Thyroid gland (tissue), 4 donors: ENCODE measurements around the gene UST. TPM values are rescaled to one million over a fixed set of nuclear protein-coding genes. Genes with fewer than 3 reads are reported as not detected.
"Not testable (repeated sequence)": the region's sequence is repeated elsewhere in the genome, so short reads cannot be mapped to it uniquely, and the experiment has no call there.

Experiments
- DNase-seq, 2 donors: peaks; one replicate each; pipeline ENCODE4 v3.0.0-alpha.2; 2019
- H3K27ac ChIP-seq, 3 donors: fragments of 200-600 bp; sonication (generic); 1 replicate in 2 of 3; 2 replicates in 1 of 3; pipeline ENCODE4 v1.5.1; 2016 to 2019; ENCODE audit warnings: mild to moderate bottlenecking in 1 of 3, moderate library complexity in 1 of 3
- H3K27me3 ChIP-seq: fragments of 200-600 bp; sonication (generic); one replicate; pipeline ENCODE4 v1.5.1; 2019
- H3K36me3 ChIP-seq, 2 donors: fragments of 200-600 bp; sonication (generic); one replicate each; pipeline ENCODE4 v1.5.1; 2016 to 2019
- H3K4me1 ChIP-seq, 2 donors: fragments of 200-600 bp; sonication (generic); one replicate each; pipeline ENCODE4 v1.5.1; 2017 to 2019
- H3K4me3 ChIP-seq, 3 donors: fragments of 200-600 bp; sonication (generic); replicated peaks in 1 of 3; 1 replicate in 2 of 3; 2 replicates in 1 of 3; pipeline ENCODE4 v1.5.1; 2016; ENCODE audit warnings: mild to moderate bottlenecking in 1 of 3
- H3K9me3 ChIP-seq: fragments of 200-600 bp; sonication (generic); one replicate; pipeline ENCODE4 v1.5.1; 2017
- POLR2A ChIP-seq, 2 donors: fragments of 450-650 bp; IDR thresholded peaks; one replicate each; pipeline ENCODE4 v1.6.1; 2017; ENCODE audit warnings: antibody characterized with exemption in 2 of 2, mild to moderate bottlenecking in 2 of 2, moderate library complexity in 1 of 2
- WGBS, 2 donors: methylation state at CpG; one replicate each; pipeline ENCODE4 v1.1.5; 2017; 5-methylcytosine and 5-hydroxymethylcytosine counted together
- intact Hi-C: fragments of 100-400 bp; cut with DNase I; formaldehyde crosslinking; loops from one replicate; pipeline ENCODE4 v1.15.1; 2023
- total RNA-seq, 4 donors: library from RNA; depleted of rRNA; stranded (reverse); fragments of >200 nt; gene quantifications; one replicate each; pipeline ENCODE4 v1.2.3, GENCODE V29; 2016
- TF ChIP-seq, protein P1 (sequence below), 6 experiments: fragments of 200-600 bp in 3 of 6; fragments of 450-650 bp in 3 of 6; sonication (generic) in 3 of 6; IDR thresholded peaks; one replicate each; pipeline ENCODE4 v1.5.1; 2016 to 2019; ENCODE audit warnings: antibody characterized with exemption in 6 of 6, mild to moderate bottlenecking in 2 of 6, inconsistent platforms in 1 of 6, moderate library complexity in 1 of 6

UST gene
- total RNA-seq, 4 donors from 2014 or later = 73.4 to 91.2 (median 81.4) TPM

DNA sequence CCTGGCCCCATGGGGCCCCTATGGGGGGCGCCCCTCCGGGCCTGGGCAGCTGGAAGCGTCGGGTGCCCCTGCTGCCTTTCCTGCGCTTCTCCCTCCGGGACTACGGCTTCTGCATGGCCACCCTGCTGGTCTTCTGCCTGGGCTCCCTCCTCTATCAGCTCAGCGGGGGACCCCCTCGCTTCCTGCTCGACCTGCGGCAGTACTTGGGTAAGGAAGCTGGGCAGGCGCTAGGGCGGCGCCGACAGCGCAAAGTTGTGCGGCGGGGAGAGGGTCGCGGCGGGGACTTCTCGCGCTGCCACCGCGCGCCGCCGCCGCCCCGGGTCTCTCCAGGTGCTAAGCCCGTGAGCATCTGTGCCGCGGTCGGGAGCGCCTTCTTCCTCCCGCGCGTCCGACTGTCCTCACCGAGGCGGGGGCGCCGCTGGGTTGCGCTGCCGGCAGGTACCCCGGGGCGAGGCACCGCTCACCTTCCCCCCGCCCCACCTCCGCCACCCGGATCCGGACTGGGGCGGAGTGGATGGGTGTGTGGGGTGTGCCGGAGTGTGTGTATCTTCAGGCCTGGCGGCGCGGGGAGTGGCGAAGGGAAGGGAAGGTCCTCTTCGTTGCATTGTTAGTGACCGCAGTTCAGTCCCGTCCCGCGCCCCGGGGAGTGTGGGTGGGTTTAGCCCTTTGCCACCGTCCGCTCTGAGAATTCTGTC, 788 bp downstream of the UST start:
- intact Hi-C loops = loop anchor here (5.0 to 10.0 kb wide), 2 partner anchors 173 to 200 kb away; no protein-coding TSS in a partner anchor
- Histone ChIP-seq H3K9me3 (no peaks in the 10 kb centered on the region), H3K4me3 (peak overlapping the region; percentile 78 to 90 (median 83)), H3K4me1 (peaks cover 24 to 30% of the 10 kb centered on the region in 2 donors), H3K27me3 (no peaks in the 10 kb centered on the region), H3K27ac (peak overlapping the region; percentile 91 to 96 (median 94)), H3K36me3 (no peaks in the 10 kb centered on the region)
- DNase-seq = peak; percentile 74 to 81
- 0% methylated on average over 25 of the region's 66 CpGs; no CpG with 5 or more reads in 1 of the 2 donors for WGBS, 2 donors
- TF ChIP-seq POLR2A (IDR thresholded peaks at IDR 0.05) = peak in 1 of 2 donors; percentile 59
- TF ChIP-seq, protein P1, sequence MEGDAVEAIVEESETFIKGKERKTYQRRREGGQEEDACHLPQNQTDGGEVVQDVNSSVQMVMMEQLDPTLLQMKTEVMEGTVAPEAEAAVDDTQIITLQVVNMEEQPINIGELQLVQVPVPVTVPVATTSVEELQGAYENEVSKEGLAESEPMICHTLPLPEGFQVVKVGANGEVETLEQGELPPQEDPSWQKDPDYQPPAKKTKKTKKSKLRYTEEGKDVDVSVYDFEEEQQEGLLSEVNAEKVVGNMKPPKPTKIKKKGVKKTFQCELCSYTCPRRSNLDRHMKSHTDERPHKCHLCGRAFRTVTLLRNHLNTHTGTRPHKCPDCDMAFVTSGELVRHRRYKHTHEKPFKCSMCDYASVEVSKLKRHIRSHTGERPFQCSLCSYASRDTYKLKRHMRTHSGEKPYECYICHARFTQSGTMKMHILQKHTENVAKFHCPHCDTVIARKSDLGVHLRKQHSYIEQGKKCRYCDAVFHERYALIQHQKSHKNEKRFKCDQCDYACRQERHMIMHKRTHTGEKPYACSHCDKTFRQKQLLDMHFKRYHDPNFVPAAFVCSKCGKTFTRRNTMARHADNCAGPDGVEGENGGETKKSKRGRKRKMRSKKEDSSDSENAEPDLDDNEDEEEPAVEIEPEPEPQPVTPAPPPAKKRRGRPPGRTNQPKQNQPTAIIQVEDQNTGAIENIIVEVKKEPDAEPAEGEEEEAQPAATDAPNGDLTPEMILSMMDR (IDR thresholded peaks at IDR 0.05) = peak in 1 of 6 experiments; percentile 15

DNA sequence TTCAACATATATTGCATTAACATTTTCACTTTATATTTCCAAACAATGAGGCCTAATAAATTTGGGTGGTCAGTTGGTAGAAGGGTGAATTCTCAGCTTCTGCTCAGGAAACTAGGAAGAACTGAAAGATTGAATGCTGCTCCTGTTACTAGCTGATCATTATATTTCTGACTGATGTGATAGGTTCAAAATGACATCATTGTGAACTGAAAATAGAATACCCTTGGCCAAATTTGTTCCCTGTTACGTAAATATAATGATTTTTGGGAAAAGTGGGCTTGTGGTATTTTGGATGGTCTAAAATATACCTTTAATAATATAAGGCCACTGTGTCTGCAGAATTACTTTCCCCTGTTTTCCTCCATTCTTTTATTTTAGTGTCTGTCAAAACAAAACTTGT, 2.8 kb downstream of the UST start:
- no peak for DNase-seq
- H3K27ac ChIP-seq = peak overlapping the region in 2 of 3 donors; percentile 94 to 95
- intact Hi-C loops = loop anchor here (5.0 to 10.0 kb wide), 3 partner anchors 125 to 198 kb away; no protein-coding TSS in a partner anchor
- 84 to 92% methylated on average over 1 of the region's 1 CpG for WGBS, 2 donors
- no peaks in the 10 kb centered on the region for H3K36me3 ChIP-seq
- TF ChIP-seq POLR2A (IDR thresholded peaks at IDR 0.05) = no peak
- TF ChIP-seq, protein P1 (IDR thresholded peaks at IDR 0.05) = no peak
- H3K27me3 ChIP-seq = no peaks in the 10 kb centered on the region
- H3K4me1 ChIP-seq = peaks cover 24 to 30% of the 10 kb centered on the region in 2 donors
- no peaks in the 10 kb centered on the region for H3K9me3 ChIP-seq
- H3K4me3 ChIP-seq = no peak overlapping the region

DNA sequence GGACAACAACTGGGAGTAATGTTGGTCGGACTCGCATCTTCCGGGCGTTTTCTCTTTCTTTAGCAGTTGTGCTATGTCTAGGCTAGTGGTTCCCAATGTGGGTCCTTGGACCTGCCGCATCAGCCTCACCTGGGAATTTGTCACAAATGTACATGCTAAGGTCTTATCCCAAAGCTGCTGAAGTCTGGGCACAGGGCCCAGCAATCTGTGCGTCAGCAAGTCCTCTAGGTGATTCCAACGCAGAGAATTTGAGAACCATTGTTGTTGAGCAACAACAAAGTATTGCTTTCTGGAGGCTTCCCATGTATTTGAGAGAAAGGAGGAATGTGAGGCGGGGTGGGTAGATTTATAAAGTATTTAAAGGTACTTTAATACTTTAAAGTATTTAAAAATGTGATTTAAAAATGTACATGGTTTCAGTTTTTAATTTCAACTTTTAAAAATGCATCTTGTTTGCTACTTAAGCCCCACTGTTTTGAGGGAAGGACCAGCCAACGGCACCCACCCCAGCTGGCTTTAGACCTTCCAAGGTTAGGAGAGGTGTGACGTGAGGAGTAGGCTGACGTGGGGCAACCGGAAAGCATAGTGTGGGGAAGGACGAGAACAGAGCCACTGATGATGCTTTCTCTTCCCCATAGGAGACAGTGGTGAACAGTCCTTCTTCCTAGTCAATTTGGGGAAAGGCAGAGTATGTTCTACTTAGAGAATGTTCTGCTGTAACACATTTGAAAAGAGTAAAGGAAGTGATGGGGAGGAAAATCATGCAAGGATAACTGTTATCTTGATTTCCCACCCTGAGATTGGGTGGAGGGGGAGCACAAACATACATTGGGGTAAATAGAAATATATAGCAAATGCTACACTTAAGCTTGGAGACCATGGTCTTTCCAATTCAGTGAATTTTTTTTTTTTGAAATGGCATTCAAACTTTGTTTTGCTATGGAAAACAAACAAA, 4.3 kb downstream of the UST start:
- H3K9me3 ChIP-seq = no peaks in the 10 kb centered on the region
- DNase-seq = peak; percentile 65 to 70
- TF ChIP-seq, protein P1 (IDR thresholded peaks at IDR 0.05) = no peak
- TF ChIP-seq POLR2A (IDR thresholded peaks at IDR 0.05) = peak in 1 of 2 donors; percentile 36
- intact Hi-C loops = loop anchor here (10.0 kb wide), 1 partner anchor 124 kb away; no protein-coding TSS in a partner anchor
- H3K36me3 ChIP-seq = no peaks in the 10 kb centered on the region
- no peak overlapping the region for H3K4me3 ChIP-seq
- 46 to 51% methylated on average over 13 of the region's 13 CpGs for WGBS, 2 donors
- H3K27ac ChIP-seq = peak overlapping the region; percentile 59 to 95 (median 85)
- no peaks in the 10 kb centered on the region for H3K27me3 ChIP-seq
- H3K4me1 ChIP-seq = peaks cover 20 to 28% of the 10 kb centered on the region in 2 donors

DNA sequence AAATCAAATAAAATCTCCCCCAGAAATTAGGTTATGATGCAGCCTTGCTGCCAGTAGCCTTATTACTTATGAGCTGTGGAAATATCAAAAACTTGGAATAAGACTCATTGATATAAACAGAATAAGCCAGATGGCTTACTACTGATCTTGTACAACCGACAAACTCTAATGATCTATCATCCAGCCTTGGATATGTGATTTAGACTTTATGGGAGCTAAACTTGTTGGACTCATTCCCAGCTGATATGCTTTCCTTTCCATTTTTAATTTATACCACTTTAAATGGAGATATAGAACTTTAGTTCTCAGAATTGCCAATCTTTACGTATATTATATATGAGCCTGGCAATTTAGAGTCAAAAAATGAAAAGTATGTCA, 5.0 kb downstream of the UST start:
- WGBS, 2 donors = 85 to 89% methylated on average over 2 of the region's 2 CpGs
- intact Hi-C loops = loop anchor here (10.0 kb wide), 1 partner anchor 123 kb away; no protein-coding TSS in a partner anchor
- Histone ChIP-seq H3K4me1 (peaks cover 21 to 31% of the 10 kb centered on the region in 2 donors), H3K27me3 (no peaks in the 10 kb centered on the region), H3K9me3 (no peaks in the 10 kb centered on the region), H3K36me3 (no peaks in the 10 kb centered on the region), H3K27ac (peak overlapping the region; percentile 59 to 95 (median 85)), H3K4me3 (no peak overlapping the region)
- DNase-seq = no peak
- TF ChIP-seq POLR2A (IDR thresholded peaks at IDR 0.05) = no peak
- TF ChIP-seq, protein P1 (IDR thresholded peaks at IDR 0.05) = no peak

DNA sequence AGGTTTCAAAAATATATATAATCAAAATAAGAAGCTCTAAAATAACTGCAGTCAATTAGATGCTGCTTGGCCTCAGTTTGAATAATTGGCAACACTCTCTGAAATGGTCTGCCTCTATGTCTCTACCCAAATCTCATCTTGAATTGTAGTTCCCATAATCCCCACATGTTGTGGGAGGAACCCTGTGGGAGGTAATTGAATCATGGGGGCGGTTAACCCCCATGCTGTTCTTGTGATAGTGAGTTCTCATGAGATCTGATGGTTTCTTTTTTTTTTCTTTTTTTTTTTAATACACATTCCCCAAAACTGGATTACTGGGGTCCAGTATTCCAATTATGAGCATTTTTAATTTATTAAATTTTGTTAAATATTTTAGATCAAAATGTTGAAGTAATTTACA, 8.5 kb downstream of the UST start:
- not testable (repeated sequence) for DNase-seq, H3K27me3 ChIP-seq, H3K4me3 ChIP-seq, H3K36me3 ChIP-seq, H3K27ac ChIP-seq, H3K9me3 ChIP-seq
- WGBS, 2 donors = 37 to 97% methylated on average over 1 of the region's 1 CpG
- intact Hi-C loops = loop anchor here (10.0 kb wide), 1 partner anchor 119 kb away; no protein-coding TSS in a partner anchor
- H3K4me1 ChIP-seq = peaks cover 50 to 51% of the 10 kb centered on the region in 2 donors
